ENCODE measurements around the gene GPC4.

The GPC4 gene

GRCh38 chrX:133414406-133415275, 648 bp downstream of the GPC4 start:
- H3K36me3 ChIP-seq (replicated peaks), result no peaks in the 10 kb centered on the region
- H3K27me3 ChIP-seq (replicated peaks), result no peaks in the 10 kb centered on the region
- H3K4me3 ChIP-seq (ENCODE audit: low read depth, low read length), result peak overlapping the region; percentile 50
- in situ Hi-C loops (cut with HindIII; ENCODE audit: low pct_ligation_motif_present, low sequenced_read_pairs), result no loop called here
- no peak for DNase-seq
- no peak for TF ChIP-seq CTCF (IDR thresholded peaks at IDR 0.05; ENCODE audit: low read depth, low read length, missing control alignments)
- no peak overlapping the region for H3K27ac ChIP-seq

GRCh38 chrX:133413218-133413925, 1.9 kb downstream of the GPC4 start:
- in situ Hi-C loops (cut with HindIII; ENCODE audit: low pct_ligation_motif_present, low sequenced_read_pairs), result no loop called here
- DNase-seq, result no peak
- no peak overlapping the region for H3K27ac ChIP-seq
- no peak for TF ChIP-seq CTCF (IDR thresholded peaks at IDR 0.05; ENCODE audit: low read depth, low read length, missing control alignments)
- H3K27me3 ChIP-seq (replicated peaks), result no peaks in the 10 kb centered on the region
- no peaks in the 10 kb centered on the region for H3K36me3 ChIP-seq (replicated peaks)
- peak overlapping the region; percentile 35 for H3K4me3 ChIP-seq (ENCODE audit: low read depth, low read length)

- Histone ChIP-seq H3K36me3 (replicated peaks) (no peaks in the 10 kb centered on the region), H3K27ac (no peak overlapping the region), H3K4me3 (ENCODE audit: low read depth, low read length) (no peak overlapping the region), H3K27me3 (replicated peaks) (no peaks in the 10 kb centered on the region)
- no peak for TF ChIP-seq CTCF (IDR thresholded peaks at IDR 0.05; ENCODE audit: low read depth, low read length, missing control alignments)
- in situ Hi-C loops (cut with HindIII; ENCODE audit: low pct_ligation_motif_present, low sequenced_read_pairs), result no loop called here
- no peak for DNase-seq
Observed at GRCh38 chrX:133412665-133413064, 2.6 kb downstream of the GPC4 start.

GRCh38 chrX:133412246-133412645, 3.0 kb downstream of the GPC4 start:
- H3K36me3 ChIP-seq (replicated peaks), result no peaks in the 10 kb centered on the region
- in situ Hi-C loops (cut with HindIII; ENCODE audit: low pct_ligation_motif_present, low sequenced_read_pairs), result no loop called here
- no peak for TF ChIP-seq CTCF (IDR thresholded peaks at IDR 0.05; ENCODE audit: low read depth, low read length, missing control alignments)
- no peak overlapping the region for H3K27ac ChIP-seq
- no peaks in the 10 kb centered on the region for H3K27me3 ChIP-seq (replicated peaks)
- H3K4me3 ChIP-seq (ENCODE audit: low read depth, low read length), result no peak overlapping the region
- DNase-seq, result peak; percentile 29

GRCh38 chrX:133410550-133410949, 4.7 kb downstream of the GPC4 start:
- no peaks in the 10 kb centered on the region for H3K36me3 ChIP-seq (replicated peaks)
- no peak overlapping the region for H3K27ac ChIP-seq
- DNase-seq, result no peak
- no peaks in the 10 kb centered on the region for H3K27me3 ChIP-seq (replicated peaks)
- H3K4me3 ChIP-seq (ENCODE audit: low read depth, low read length), result no peak overlapping the region
- no peak for TF ChIP-seq CTCF (IDR thresholded peaks at IDR 0.05; ENCODE audit: low read depth, low read length, missing control alignments)
- in situ Hi-C loops (cut with HindIII; ENCODE audit: low pct_ligation_motif_present, low sequenced_read_pairs), result no loop called here

Data from brain microvascular endothelial cell (primary cell).